ENCODE results near the gene TPCN2.

Gene TPCN2

GRCh38 chr11:69150175-69150574 is 101.4 kb downstream of the TPCN2 start:
- DNase-seq = no peak
- in situ Hi-C loops (cut with HindIII; ENCODE audit: low pct_ligation_motif_present, low sequenced_read_pairs) = no loop called here
- Histone ChIP-seq H3K4me3 (ENCODE audit: low read depth, low read length) (no peak overlapping the region), H3K27me3 (replicated peaks) (no peaks in the 10 kb centered on the region), H3K27ac (no peak overlapping the region), H3K36me3 (replicated peaks) (no peaks in the 10 kb centered on the region)
- no peak for TF ChIP-seq CTCF (IDR thresholded peaks at IDR 0.05; ENCODE audit: low read depth, low read length, missing control alignments)

DNA sequence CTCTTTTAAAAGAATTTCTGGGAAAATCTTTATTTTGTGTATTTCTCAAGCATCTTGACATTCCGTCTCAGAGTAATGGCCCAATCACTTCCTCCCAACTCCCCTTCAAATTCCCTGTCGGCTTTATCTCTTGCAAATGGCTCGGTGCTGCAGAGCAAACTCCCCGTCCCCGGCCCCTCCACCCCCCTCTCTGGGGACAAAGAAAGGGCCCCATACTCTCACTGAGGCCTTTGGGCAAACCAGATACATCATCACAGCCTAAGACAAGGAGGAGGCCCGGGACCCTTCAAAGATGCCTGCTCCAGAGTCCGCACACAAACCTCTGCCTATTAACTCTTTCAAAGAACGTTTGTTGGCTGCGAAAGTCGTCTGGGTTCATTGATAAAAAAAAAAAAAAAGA is 103.1 kb downstream of the TPCN2 start:
- Histone ChIP-seq H3K27ac (no peak overlapping the region), H3K36me3 (replicated peaks) (no peaks in the 10 kb centered on the region)
- in situ Hi-C loops (cut with HindIII; ENCODE audit: low pct_ligation_motif_present, low sequenced_read_pairs) = no loop called here

DNA sequence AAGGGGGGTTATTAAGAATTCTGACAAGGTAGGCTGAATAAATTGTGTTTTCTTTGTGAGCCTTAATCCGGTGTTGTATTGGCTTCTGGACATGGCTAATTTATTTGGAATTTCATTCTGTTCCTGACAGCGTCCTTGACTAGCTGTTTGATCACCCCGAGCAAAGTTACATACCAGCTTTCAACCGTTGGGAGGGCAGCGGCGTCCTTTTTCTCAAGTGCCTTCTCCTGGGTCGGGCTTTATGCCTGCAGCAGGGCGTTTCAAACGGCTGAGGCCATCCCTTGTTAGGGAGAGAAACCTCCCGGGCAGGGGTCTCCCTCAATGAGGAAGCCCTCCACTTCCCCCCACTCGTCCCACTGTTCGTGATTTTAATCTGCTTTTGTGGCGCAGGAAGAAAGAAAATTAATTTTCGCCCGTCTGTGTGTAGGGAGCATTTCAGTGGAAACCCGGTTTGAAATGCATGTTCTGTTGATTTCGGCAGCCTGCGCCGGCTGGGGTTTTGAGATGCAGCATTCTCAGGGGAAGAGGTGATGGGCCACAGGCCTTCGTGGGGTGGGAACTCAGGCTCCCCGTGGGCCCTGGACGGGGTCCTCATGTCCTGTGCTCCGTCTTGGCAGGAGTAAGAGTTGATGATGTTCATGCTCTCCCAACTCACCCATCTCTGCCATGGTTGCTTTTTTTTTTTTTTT is 104.1 kb downstream of the TPCN2 start:
- no peak overlapping the region for H3K4me3 ChIP-seq (ENCODE audit: low read depth, low read length)
- H3K27ac ChIP-seq = no peak overlapping the region
- DNase-seq = no peak
- no peak for TF ChIP-seq CTCF (IDR thresholded peaks at IDR 0.05; ENCODE audit: low read depth, low read length, missing control alignments)
- in situ Hi-C loops (cut with HindIII; ENCODE audit: low pct_ligation_motif_present, low sequenced_read_pairs) = no loop called here
- H3K36me3 ChIP-seq (replicated peaks) = no peaks in the 10 kb centered on the region
- no peaks in the 10 kb centered on the region for H3K27me3 ChIP-seq (replicated peaks)

More for the DNA sequence above, 103.1 kb downstream of the TPCN2 start:
- Histone ChIP-seq H3K4me3 (ENCODE audit: low read depth, low read length) (no peak overlapping the region), H3K27me3 (replicated peaks) (no peaks in the 10 kb centered on the region)
- no peak for DNase-seq
- no peak for TF ChIP-seq CTCF (IDR thresholded peaks at IDR 0.05; ENCODE audit: low read depth, low read length, missing control alignments)

- in situ Hi-C loops (cut with HindIII; ENCODE audit: low pct_ligation_motif_present, low sequenced_read_pairs) = no loop called here
- no peaks in the 10 kb centered on the region for H3K27me3 ChIP-seq (replicated peaks)
- no peaks in the 10 kb centered on the region for H3K36me3 ChIP-seq (replicated peaks)
- H3K4me3 ChIP-seq (ENCODE audit: low read depth, low read length) = no peak overlapping the region
- H3K27ac ChIP-seq = no peak overlapping the region
- peak; percentile 20 for DNase-seq
- no peak for TF ChIP-seq CTCF (IDR thresholded peaks at IDR 0.05; ENCODE audit: low read depth, low read length, missing control alignments)
Measured at GRCh38 chr11:69153661-69154060, 104.9 kb downstream of the TPCN2 start.

DNA sequence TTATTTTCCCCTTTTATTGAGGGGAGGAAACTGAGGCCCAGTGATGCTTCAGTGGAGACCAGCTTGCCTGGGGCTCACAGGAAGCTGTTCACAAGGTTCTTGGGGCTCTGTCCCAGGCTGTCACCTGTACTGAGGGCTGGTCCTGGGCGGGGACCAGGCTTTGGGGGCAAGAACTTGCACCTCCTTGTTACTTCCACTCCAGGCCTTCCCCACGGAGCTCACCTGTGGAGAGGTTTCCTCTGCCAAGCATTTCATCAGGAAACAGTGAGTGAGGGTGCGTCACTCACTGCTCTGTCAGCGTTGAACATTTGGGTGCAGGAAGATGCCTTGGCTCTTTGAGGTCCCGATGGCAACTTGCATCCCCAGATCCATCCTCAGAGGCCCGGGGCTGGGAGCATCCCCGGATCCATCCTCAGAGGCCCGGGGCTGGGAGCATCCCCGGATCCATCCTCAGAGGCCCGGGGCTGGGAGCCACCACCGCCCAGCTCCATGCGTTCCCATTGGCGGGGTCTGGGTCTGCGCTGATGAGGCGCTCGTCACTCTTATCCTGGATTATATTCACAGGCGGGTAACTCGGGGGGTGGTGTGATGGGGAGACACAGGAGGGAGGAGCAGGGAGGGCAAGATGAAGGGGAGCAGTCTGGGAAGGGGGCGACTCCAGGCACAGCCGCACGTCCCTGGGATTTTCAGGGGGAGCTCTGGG is 105.6 kb downstream of the TPCN2 start:
- DNase-seq = no peak
- TF ChIP-seq CTCF (IDR thresholded peaks at IDR 0.05; ENCODE audit: low read depth, low read length, missing control alignments) = no peak
- no peak overlapping the region for H3K4me3 ChIP-seq (ENCODE audit: low read depth, low read length)
- in situ Hi-C loops (cut with HindIII; ENCODE audit: low pct_ligation_motif_present, low sequenced_read_pairs) = no loop called here
- no peak overlapping the region for H3K27ac ChIP-seq
- no peaks in the 10 kb centered on the region for H3K36me3 ChIP-seq (replicated peaks)
- H3K27me3 ChIP-seq (replicated peaks) = no peaks in the 10 kb centered on the region
